ENCODE results near the gene GPR62. TPM values are rescaled to one million over a fixed set of nuclear protein-coding genes. Genes with fewer than 3 reads are reported as not detected.

Gene GPR62
- total RNA-seq, 6 experiments from 2014 or later: 0.07 to 0.10 TPM; not detected in 4

GRCh38 chr3:52006820-52007133 lies 51.6 kb downstream of the GPR62 start:
- H3K27me3 Mint-ChIP-seq (ENCODE audit: insufficient read depth): peaks cover 5% of the 10 kb centered on the region
- H3K4me3 Mint-ChIP-seq: no peak overlapping the region
- peaks cover 20% of the 10 kb centered on the region for H3K4me1 Mint-ChIP-seq (ENCODE audit: low read depth)
- DNase-seq: no peak
- H3K27ac Mint-ChIP-seq: no peak overlapping the region
- H3K36me3 Mint-ChIP-seq (ENCODE audit: low read depth): no peaks in the 10 kb centered on the region
- no peaks in the 10 kb centered on the region for H3K9me3 Mint-ChIP-seq
- TF ChIP-seq CTCF (IDR thresholded peaks at IDR 0.05): no peak

Other genes with a start within 250 kb of the GPR62 start
- gene GRM2, start 248.3 kb upstream of the GPR62 start, total RNA-seq (2021; fragmentation: NEBNext Ultra II Directional; extraction: Animal tissue kit (Norgen Biotek cat#: 25700)): under 1 TPM in 1 of 6 experiments, not detected in 5; 0.02 TPM
- gene IQCF6, start 176.1 kb upstream of the GPR62 start, total RNA-seq (2021; fragmentation: NEBNext Ultra II Directional; extraction: Animal tissue kit (Norgen Biotek cat#: 25700)): not detected
- not detected for gene IQCF2, start 93.8 kb upstream of the GPR62 start, total RNA-seq (2021; fragmentation: NEBNext Ultra II Directional; extraction: Animal tissue kit (Norgen Biotek cat#: 25700))
- gene IQCF5, start 79.8 kb upstream of the GPR62 start, total RNA-seq (2021; fragmentation: NEBNext Ultra II Directional; extraction: Animal tissue kit (Norgen Biotek cat#: 25700)): not detected
- gene IQCF1, start 52.0 kb upstream of the GPR62 start, total RNA-seq (2021; fragmentation: NEBNext Ultra II Directional; extraction: Animal tissue kit (Norgen Biotek cat#: 25700)): not detected
- 10 to 100 TPM; 30.0 to 36.6 (median 32.5) TPM for gene RRP9, start 13.5 kb upstream of the GPR62 start, total RNA-seq (2021; fragmentation: NEBNext Ultra II Directional; extraction: Animal tissue kit (Norgen Biotek cat#: 25700))
- 10 to 100 TPM; 13.7 to 20.1 (median 17.1) TPM for gene PARP3, start 13.0 kb upstream of the GPR62 start, total RNA-seq (2021; fragmentation: NEBNext Ultra II Directional; extraction: Animal tissue kit (Norgen Biotek cat#: 25700))
- gene PCBP4, start 12.1 kb downstream of the GPR62 start, total RNA-seq (2021; fragmentation: NEBNext Ultra II Directional; extraction: Animal tissue kit (Norgen Biotek cat#: 25700)): 100 to 1,000 TPM in 5 of 6 experiments, 10 to 100 TPM in 1; 98.6 to 128 (median 110) TPM
- 10 to 100 TPM; 29.6 to 39.3 (median 33.9) TPM for gene ABHD14B, start 18.7 kb downstream of the GPR62 start, total RNA-seq (2021; fragmentation: NEBNext Ultra II Directional; extraction: Animal tissue kit (Norgen Biotek cat#: 25700))
- 10 to 100 TPM; 10.5 to 13.2 (median 11.0) TPM for gene ABHD14A, start 19.7 kb downstream of the GPR62 start, total RNA-seq (2021; fragmentation: NEBNext Ultra II Directional; extraction: Animal tissue kit (Norgen Biotek cat#: 25700))
- 10 to 100 TPM; 40.0 to 49.2 (median 41.5) TPM for gene ACY1, start 28.2 kb downstream of the GPR62 start, total RNA-seq (2021; fragmentation: NEBNext Ultra II Directional; extraction: Animal tissue kit (Norgen Biotek cat#: 25700))
- gene RPL29, start 40.5 kb downstream of the GPR62 start, total RNA-seq (2021; fragmentation: NEBNext Ultra II Directional; extraction: Animal tissue kit (Norgen Biotek cat#: 25700)): 1,000 to 10,000 TPM; 1,011 to 1,270 (median 1,111) TPM
- gene DUSP7, start 101.2 kb downstream of the GPR62 start, total RNA-seq (2021; fragmentation: NEBNext Ultra II Directional; extraction: Animal tissue kit (Norgen Biotek cat#: 25700)): 10 to 100 TPM; 31.7 to 43.3 (median 37.4) TPM
- gene POC1A, start 199.0 kb downstream of the GPR62 start, total RNA-seq (2021; fragmentation: NEBNext Ultra II Directional; extraction: Animal tissue kit (Norgen Biotek cat#: 25700)): 10 to 100 TPM; 11.0 to 21.3 (median 20.5) TPM
- 10 to 100 TPM; 31.5 to 39.1 (median 35.1) TPM for gene ALAS1, start 242.8 kb downstream of the GPR62 start, total RNA-seq (2021; fragmentation: NEBNext Ultra II Directional; extraction: Animal tissue kit (Norgen Biotek cat#: 25700))

Data from HFFc6 (cell line).